Psoas muscle (tissue), 8 donors: ENCODE data around the gene NDUFV2. TPM values are rescaled to one million over a fixed set of nuclear protein-coding genes. Genes with fewer than 3 reads are reported as not detected.
A peak's percentile ranks its signal among the peaks of the same experiment; 100 is the strongest.

Experiments used
- ATAC-seq, 4 donors: fragments of 200-7000 bp; cut with Tn5 transposase; one replicate each; pipeline ENCODE4 v1.9.1; 2020; ENCODE audit warnings: moderate library complexity in 3 of 4, mild to moderate bottlenecking in 2 of 4
- DNase-seq, 2 donors: peaks; one replicate each; pipeline ENCODE4 v3.0.0-alpha.2; 2020
- H3K27ac ChIP-seq: fragments of 200-600 bp; one replicate; pipeline ENCODE4 v1.8.0; 2022
- H3K27me3 ChIP-seq, 3 donors: fragments of 200-600 bp in 1 of 3; one replicate each; pipeline versions ENCODE4 v1.6.1 to v1.8.0; 2013 to 2022; ENCODE audit warnings: low read length in 2 of 3, mild to moderate bottlenecking in 2 of 3, moderate library complexity in 1 of 3; ENCODE audit not compliant: insufficient read depth in 3 of 3
- H3K36me3 ChIP-seq, 2 donors: fragments of 200-600 bp in 1 of 2; one replicate each; pipeline versions ENCODE4 v1.6.1 to v1.8.0; 2013 to 2022; ENCODE audit warnings: low read depth in 1 of 2, mild to moderate bottlenecking in 1 of 2, moderate library complexity in 1 of 2; ENCODE audit not compliant: insufficient read depth in 1 of 2
- H3K4me1 ChIP-seq: fragments of 200-600 bp; one replicate; pipeline ENCODE4 v1.8.0; 2022
- H3K4me3 ChIP-seq: fragments of 200-600 bp; one replicate; pipeline ENCODE4 v1.8.0; 2022; ENCODE audit warnings: mild to moderate bottlenecking
- H3K9me3 ChIP-seq: fragments of 200-600 bp; one replicate; pipeline ENCODE4 v1.8.0; 2022
- CTCF ChIP-seq: fragments of 200-600 bp; IDR thresholded peaks from one replicate; pipeline ENCODE4 v1.8.0; 2022; ENCODE audit warnings: antibody characterized with exemption
- WGBS, 3 donors: extraction: QIAGEN DNeasy Blood & Tissue Kit; methylation state at CpG; one replicate each; pipeline versions ENCODE4 v1.1.6 to v1.1.7; 2013; 5-methylcytosine and 5-hydroxymethylcytosine counted together
- intact Hi-C, 2 donors: fragments of 100-400 bp; cut with DNase I; formaldehyde crosslinking; loops; one replicate each; pipeline versions ENCODE4 v1.11.0 to v1.14.2; 2022
- polyA plus RNA-seq, 3 donors: library from polyadenylated mRNA; stranded (reverse); fragments of 200-250 nt; gene quantifications; one replicate each; pipeline ENCODE4 v1.2.3, GENCODE V29; 2013
- total RNA-seq, 4 donors: library from RNA; stranded (reverse); fragmentation: NEBNext Ultra II Directional in 2 of 4; extraction: Animal tissue kit (Norgen Biotek cat#: 25700) in 2 of 4; gene quantifications; one replicate each; pipeline versions ENCODE4 v1.2.1 to v1.2.4, GENCODE V29; 2021 to 2023
- donor health status: healthy with polysubstance abuse.
- donor health status: DM: no; HTN: no; CAD: no; lungs with moderate emphysema.
- donor health status: Bipolar disorder and iron deficiency.
- donor health status: healthy.
- donor health status: DM: yes; HTN: yes; CAD: no.
- donor health status: DM: no; HTN: no; CAD: no.
- donor health status: DM: no; HTN: no; CAD: no.
- donor health status: DM: yes; HTN: yes; CAD: no.

Gene NDUFV2
- total and polyA plus RNA-seq, 7 donors: 312 to 565 (median 451) TPM

- intact Hi-C loops: no loop called here
- H3K4me1 ChIP-seq: peaks cover 60% of the 10 kb centered on the region
Measured at GRCh38 chr18:9130806-9131205, 28.3 kb downstream of the NDUFV2 start.

GRCh38 chr18:9132628-9133027 lies 30.1 kb downstream of the NDUFV2 start:
- intact Hi-C loops: no loop called here
- H3K9me3 ChIP-seq: no peaks in the 10 kb centered on the region
- H3K4me1 ChIP-seq: peaks cover 44% of the 10 kb centered on the region
- ATAC-seq (no peak), DNase-seq (no peak)
- no peak for TF ChIP-seq CTCF
- H3K27me3 ChIP-seq: no peaks in the 10 kb centered on the region
- peak overlapping the region; percentile 99 for H3K27ac ChIP-seq
- H3K4me3 ChIP-seq: no peak overlapping the region
- H3K36me3 ChIP-seq: peaks cover 3 to 72% of the 10 kb centered on the region in 2 donors
- WGBS, 3 donors: 97 to 100% (median 99%) methylated on average over 4 of the region's 4 CpGs

More at GRCh38 chr18:9130806-9131205, 28.3 kb downstream of the NDUFV2 start:
- DNase-seq (no peak), ATAC-seq (peak; percentile 58 to 87 (median 84))
- 27 to 43% (median 35%) methylated on average over 2 of the region's 2 CpGs for WGBS, 3 donors
- Histone ChIP-seq H3K36me3 (peaks cover 3 to 84% of the 10 kb centered on the region in 2 donors), H3K27ac (peak overlapping the region; percentile 99), H3K27me3 (no peaks in the 10 kb centered on the region), H3K9me3 (no peaks in the 10 kb centered on the region), H3K4me3 (no peak overlapping the region)
- TF ChIP-seq CTCF: no peak

- Histone ChIP-seq H3K36me3 (peaks cover 3 to 66% of the 10 kb centered on the region in 2 donors), H3K4me3 (no peak overlapping the region), H3K27me3 (no peaks in the 10 kb centered on the region), H3K9me3 (no peaks in the 10 kb centered on the region), H3K27ac (peak overlapping the region; percentile 99), H3K4me1 (peaks cover 38% of the 10 kb centered on the region)
- no peak for DNase-seq
- no peak for ATAC-seq
- WGBS, 3 donors: 90 to 97% (median 92%) methylated on average over 2 of the region's 2 CpGs
- TF ChIP-seq CTCF: no peak
- intact Hi-C loops: no loop called here
Measured at GRCh38 chr18:9133225-9133624, 30.7 kb downstream of the NDUFV2 start.

GRCh38 chr18:9135081-9135911 lies 32.8 kb downstream of the NDUFV2 start:
- intact Hi-C loops: no loop called here
- ATAC-seq: no peak
- 32 to 54% (median 39%) methylated on average over 12 of the region's 12 CpGs for WGBS, 3 donors

More at GRCh38 chr18:9135081-9135911, 32.8 kb downstream of the NDUFV2 start:
- Histone ChIP-seq H3K4me1 (peaks cover 44% of the 10 kb centered on the region), H3K4me3 (peak overlapping the region; percentile 88), H3K27me3 (no peaks in the 10 kb centered on the region), H3K27ac (peak overlapping the region; percentile 99), H3K9me3 (no peaks in the 10 kb centered on the region), H3K36me3 (peaks cover 3 to 45% of the 10 kb centered on the region in 2 donors)
- no peak for DNase-seq
- no peak for TF ChIP-seq CTCF
